Activated CD8-positive, alpha-beta memory T cell treated with anti-CD3 and anti-CD28 coated beads, Interleukin-2, amount 50 U/mL, for 1 hour (primary cell): Measurements from ENCODE around the gene ANKRD6.

Experiments used
- DNase-seq: peaks from one replicate; pipeline ENCODE4 v3.0.0-alpha.2; 2020; ENCODE audit errors: extremely low read depth

The ANKRD6 gene

DNA sequence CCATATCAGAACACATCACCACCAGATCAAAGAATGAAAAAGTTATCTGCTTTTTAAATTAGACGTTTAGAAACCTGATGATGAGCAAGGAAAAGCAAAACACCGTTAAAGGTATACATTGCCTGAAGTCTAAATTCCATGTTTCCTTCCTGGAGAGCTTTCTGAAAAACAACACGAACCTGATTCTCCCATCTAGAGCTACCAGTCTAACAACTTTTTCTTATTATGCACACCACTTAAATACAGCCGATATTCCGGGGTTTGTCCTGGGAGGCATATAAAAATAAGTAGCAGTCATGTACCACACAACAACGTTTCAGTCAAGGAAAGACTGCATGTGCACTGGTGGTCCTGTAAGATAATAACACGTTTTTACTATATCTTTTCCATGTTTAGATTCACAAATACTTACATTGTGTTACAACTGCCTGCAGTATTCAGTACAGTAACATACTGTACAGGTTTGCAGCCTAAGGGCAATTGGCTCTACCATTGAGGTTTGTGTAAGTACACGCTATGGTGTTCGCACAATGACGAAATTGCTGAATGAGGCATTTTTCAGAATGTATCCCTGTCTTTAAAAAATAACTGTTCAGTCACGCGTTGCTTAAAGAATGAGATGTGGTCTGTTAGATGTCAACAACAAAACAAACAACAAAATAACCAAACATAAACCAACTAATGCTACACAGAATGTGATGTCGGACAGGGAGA lies 224.7 kb downstream of the ANKRD6 start:
- no peak for DNase-seq

DNA sequence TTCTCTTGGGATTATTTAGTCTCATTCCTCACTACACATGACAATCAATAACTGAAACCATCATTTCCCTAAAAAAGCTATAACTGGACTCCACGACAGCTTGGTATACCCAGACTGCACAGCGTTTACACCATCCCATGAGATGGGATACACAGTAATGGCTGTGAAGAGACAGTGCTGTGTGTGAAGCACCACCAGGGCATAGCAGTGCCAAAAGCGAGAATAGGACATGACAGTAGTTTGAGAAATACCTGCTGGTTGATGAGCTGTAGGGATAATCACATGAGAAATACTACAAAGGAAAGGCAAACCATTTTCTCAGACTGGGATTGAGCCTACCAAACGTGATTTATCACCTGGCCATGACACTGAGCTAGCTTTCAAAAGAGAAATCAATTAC lies 228.0 kb downstream of the ANKRD6 start:
- no peak for DNase-seq

DNA sequence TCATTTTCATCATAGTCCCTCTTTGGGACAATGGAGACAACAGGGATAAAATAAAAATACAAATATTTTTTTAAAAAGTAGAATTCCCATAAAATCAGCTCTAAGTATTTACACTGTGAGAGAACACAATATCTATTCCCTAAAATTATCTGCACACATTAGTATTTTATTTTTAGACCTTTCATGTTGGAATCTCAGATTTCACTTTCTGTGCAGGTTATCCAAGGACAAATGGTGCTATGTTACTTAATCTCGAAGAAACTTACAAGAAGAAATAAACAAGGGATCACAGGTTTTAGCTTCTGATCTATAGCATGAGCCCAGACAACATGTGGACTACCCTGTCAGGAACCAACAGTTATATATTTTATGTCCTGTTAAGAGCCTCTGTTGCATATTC lies 228.6 kb downstream of the ANKRD6 start:
- no peak for DNase-seq

DNA sequence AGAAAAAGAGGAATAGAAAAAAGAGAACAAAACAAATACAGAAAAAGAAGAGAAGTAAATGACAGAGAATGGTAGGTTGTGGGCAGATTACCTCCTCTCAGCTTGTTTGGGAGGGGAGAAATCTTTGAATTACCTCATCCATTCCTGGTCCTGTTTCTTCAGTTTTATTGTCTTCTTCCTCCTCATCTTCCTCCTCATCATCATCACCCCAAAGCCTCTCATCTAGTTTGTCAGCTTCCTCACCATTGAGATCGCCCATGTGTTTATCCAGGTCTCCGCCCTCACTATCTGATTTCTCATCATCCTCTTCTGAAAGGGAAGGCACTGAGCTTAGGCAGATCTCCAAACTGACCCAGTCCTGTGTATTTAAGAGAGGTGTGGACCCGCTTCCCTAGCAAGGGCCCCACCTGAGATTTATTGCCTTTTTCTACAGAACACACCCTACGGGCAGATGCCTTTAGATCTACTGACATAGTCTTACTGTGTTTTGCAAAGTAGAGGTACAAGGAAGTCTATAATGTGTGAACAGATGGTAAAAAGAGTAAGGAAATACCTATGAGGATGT lies 229.8 kb downstream of the ANKRD6 start:
- no peak for DNase-seq

DNA sequence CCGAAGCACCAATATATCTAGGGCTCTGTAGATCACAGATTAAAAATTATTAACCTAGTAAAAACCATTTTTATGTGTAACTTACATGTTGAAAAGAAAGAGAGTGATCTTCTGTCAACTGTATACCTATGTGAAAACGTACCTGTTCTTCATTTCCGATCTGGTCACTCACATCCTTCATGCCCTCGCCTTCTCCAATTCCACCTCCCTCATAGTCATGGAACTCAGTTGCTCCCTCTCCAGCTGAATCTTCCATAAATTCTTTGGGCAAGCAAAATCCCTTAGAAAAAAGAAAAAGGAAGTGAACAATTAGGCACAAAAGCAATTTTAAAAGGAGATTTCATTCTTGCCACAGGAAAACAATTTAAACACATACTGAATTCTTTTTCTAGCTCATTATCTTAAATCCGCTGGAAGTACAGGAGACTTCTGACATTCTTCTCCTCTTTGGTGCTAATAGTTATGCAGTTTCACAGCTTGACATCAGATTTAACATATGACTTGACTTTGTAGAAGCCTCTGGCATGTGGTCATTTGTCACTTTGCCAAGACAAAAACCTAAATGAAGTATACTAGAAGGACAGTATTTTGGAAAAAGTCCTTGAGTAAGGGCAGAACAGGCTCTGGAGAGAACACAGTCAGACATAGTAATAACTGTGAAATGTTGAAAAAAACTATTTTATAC lies 235.1 kb downstream of the ANKRD6 start:
- DNase-seq, result no peak

DNA sequence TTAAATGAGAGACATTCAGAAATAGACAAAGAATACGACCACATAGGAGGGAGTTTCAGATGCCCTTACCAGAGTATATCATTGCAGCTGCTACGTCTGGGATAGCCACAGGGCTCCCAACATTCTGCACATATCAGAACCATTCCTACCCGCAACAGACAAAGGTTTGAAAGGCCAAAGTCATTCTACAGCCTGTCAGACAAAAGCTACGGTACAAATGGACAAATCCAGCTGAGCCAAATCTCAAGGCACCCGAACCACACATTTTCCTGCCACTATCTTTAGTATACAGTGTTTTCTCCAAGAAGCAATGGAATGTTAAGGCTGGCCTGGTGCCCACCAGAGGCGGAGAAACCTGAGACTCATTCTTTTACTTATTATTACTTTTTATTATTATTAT lies 236.1 kb downstream of the ANKRD6 start:
- no peak for DNase-seq

DNA sequence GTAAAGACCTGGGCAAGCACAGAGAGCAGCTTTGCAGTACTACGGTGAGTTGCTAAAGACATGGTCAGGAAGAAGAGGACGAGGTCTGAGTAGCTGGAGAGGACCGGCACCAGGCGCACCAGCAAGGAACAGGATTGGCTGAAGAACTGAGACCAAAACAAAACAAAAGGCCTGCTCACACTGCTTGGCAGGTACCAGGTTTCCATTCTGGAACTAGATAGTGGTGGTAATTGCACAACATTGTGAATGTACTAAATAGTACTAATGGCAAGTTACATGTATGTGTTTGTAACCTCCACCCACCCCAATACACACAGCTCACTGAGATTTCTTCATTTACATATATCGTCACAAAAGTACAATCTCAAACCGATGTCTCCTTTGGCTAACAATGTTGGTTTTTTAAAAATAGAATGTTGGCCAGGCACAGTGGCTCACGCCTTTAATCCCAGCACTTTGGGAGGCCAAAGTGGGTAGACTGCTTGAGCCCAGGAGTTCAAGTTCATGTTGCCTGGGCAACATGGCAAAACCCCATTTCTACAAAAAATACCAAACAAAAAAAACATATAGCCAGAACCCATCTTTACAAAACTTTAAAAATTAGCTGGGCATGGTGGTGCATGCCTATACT lies 238.1 kb downstream of the ANKRD6 start:
- no peak for DNase-seq

DNA sequence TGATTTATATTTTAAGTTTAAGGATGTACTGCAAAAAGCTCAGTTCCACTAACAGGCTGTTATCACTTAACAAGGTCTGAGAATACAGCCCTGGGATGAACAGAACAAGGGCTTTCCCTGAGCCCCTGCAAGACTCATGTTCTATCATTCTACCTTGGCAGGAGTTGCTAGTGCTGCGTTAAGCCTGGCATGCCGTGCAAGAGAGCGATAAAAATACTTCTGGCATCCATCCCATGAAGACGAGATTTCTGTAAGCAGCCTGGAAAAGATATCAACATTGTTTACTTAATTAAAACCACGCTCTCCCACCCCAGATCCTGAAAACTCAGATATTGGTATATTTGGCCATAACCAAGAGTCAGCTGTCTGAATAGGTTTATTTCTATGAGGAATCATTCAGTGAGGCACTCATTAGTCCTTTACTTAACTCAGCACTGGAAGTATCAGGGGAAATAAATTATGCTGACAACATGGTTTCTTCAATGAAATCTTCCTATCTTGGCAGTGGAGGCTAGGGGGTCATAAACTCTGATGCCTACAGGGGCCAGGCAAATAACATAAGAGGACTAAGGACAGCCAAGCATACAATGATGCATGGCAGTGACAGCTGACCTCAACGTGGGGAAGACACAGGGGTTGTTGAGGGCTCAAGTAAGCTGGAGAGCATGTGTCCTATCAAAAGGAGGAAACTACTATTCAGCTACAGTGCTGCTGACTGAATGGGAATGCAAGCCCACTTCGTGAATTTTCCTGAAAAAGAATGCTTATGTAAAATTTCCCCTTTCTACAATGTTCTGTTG lies 243.2 kb downstream of the ANKRD6 start:
- no peak for DNase-seq

DNA sequence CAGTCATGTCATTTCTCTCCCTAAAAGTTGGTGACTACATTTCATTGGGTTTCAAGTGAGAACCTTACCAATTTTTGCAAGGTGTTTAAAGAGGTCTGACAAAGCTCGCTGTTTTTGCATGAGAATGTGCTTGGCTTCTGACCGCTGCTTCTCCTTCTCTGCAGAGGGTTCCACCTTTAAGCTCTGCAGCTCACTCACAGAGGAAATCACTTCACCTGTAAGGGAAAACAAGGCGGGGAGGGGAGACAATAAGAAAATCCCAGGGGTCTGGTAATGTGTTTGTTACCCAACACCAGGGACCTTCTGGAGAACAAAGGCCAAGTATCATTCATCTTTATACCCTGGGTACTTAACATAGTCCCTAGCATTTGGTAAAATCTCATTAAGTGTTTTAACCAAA lies 245.6 kb downstream of the ANKRD6 start:
- DNase-seq, result no peak

DNA sequence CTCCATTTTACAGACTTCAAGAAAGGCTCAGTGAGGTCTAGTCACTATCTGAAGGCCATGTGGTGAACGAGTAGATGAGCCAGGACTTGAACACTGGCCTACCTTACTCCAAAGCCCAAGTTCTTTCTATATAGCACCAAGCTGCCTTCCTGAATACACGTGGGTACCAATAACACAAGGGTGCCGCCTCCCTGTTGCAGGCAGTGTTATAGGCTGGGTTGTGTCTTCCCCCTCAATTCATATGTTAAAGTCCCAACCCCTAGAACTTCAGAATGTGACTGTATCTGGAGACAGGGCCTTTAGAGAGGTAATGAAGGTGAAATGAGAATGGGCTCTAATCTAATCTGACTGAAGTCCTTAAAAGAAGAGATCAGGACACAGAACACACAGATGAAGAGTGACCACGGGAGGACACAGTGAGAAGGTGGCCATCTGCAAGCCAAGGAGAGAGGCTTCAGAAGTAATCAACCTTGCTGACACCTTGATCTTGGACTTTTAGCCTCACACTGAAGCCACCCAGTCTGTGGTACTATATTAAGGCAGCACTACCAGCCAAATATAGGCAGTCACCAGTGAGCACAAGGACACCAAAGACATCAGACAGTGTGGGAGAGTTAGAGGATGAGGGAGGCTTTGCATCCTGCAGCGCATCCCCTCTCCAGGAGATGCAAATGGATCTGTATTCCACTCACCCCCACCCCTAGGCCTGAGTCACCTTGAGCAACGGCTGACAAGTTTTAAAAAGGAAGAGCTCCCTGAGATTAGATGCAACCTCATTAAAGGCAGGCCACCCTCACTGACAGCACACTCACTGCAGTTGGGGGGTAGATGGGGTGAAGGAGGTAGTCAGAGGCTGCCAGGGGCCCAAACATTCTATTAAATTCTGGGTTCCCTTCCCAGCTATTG lies 246.5 kb downstream of the ANKRD6 start:
- no peak for DNase-seq

DNA sequence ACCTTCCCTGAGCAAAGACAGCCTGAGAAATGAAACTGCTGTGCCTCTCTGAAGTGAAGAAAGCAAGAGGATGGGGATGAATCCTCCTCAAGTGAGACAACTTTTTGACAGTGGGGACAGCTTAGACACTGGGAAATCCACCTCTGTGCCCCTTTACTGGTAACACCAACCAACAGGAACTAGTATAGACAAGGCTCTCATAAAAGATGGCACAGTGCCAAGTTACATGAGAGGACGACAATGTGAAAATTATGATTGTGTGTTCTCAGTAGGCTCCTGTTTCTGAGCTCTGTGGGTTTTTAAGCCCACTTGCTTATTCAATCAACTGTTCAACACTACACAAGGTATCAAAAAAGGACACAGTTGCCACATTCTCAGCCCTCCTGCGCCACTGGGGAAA lies 247.2 kb downstream of the ANKRD6 start:
- DNase-seq, result no peak

DNA sequence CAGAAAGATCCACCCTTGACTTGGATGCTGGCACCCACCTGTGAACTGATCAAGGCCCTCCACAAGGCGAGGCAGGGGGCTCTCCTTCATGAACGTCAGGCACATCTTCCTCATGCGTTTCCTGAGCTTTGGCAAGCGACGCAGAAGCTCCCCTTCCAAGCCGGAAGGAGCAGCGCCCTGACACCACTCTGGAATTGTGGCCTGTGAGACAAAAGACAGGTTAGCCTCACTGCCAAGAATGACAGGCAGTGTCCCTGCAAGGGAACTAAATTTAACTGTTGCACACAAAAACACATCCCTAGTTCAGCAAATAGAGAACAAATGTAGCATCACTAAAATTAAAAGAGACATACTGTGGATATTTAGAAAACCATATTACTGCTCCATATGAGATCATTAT lies 247.6 kb downstream of the ANKRD6 start:
- DNase-seq, result no peak

DNA sequence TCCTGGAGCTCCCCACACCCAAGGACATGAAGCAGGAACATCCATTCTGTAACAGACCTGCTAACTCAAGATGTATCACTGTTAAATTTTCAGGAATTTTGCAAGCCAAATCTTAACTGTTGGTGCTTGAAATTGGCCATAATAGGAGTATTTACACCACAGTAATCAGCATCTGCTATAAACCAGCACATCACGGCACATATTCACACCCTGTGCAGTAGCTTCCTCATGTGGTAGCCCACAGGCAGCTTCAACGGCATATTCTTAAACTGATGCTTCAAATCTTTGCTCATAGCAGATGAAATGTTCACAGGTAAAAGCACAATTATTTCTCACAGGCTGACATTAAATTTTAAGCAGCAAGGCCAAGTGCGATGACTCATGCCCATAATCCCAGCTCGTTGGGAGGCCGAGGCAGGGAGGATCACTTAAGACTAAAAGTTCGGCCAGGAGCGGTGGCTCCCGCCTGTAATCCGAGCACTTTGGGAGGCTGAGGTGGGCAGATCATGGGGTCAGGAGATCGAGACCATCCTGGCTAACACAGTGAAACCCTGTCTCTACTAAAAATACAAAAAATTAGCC lies 249.1 kb downstream of the ANKRD6 start:
- no peak for DNase-seq

DNA sequence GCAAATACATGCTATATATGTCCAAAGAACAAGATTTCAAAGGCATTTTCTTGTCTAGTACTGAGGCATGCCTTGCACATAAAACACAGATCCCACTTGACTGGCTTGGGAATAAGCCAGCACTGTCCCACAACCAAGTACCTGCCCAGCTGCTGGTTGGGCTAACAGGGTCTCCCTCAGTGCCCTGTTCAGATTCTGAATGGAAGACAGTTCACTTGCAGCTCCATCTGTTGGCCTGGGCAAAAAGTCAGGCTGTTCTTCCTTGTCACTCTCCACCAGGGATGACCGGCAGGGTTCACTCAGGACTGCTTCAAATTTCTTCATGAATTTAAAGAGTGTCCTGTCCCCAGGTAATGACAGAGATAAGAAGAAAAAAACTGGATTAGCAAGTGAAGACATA lies 250.0 kb downstream of the ANKRD6 start:
- DNase-seq, result no peak
